ENCODE data around the gene HTR4. TPM values are rescaled to one million over a fixed set of nuclear protein-coding genes. Genes with fewer than 3 reads are reported as not detected.
A peak's percentile ranks its signal among the peaks of the same experiment; 100 is the strongest.

Gene HTR4
- total RNA-seq, 1 experiment from 2014 or later = 0.15 TPM

- DNase-seq (ENCODE audit: low spot score) = no peak
Observed at GRCh38 chr5:148663509-148663908, 9.2 kb upstream of the HTR4 start.

DNA sequence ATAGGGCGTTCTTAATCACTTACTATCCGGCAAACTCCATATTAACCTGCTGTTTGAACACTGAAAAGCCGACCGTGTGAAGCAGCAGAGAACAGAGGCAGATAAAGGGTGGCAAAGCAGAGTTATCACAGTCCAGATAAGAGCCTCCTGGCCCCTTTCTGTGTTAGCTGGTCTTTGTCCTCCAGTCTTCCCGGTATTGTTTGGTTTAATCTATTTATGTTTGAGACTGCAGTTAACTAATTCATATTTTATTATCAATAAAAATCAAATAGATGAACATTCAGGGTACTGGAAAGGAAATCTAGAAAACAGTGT is 6.0 kb upstream of the HTR4 start:
- no peak for DNase-seq (ENCODE audit: low spot score)

DNA sequence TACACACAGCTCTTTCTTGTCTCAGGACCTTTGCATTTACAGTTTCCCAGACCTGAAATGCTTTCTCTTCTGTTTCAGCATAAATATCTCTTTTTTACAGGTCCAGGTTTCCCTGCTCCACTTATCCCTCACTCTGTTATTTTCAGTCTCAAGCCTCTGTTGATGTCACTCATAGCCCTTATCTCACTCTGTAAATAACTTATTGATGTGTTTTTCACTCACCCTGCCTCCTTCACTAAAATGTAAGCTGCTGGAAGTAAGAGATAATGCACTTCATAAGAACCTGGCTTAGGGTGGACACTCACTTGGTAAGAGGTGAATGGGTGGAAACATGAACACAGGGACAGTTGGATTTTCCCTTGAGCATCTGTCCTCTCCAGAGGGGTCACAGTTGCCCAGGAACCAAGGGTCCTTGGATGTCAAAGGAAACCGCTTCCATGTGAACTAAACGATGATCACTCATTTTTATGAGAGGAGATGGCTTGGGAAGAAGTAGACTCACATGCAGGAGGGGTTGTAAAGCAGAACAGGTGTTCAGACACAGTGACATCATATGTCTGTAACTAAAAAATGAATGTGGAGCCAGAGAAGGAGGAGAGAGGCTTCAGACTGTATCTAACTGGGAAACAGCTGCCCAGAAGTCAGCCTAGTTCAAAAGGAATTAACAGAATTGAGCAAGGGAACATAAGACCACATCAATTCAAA is 5.5 kb upstream of the HTR4 start:
- DNase-seq (ENCODE audit: low spot score) = no peak

DNA sequence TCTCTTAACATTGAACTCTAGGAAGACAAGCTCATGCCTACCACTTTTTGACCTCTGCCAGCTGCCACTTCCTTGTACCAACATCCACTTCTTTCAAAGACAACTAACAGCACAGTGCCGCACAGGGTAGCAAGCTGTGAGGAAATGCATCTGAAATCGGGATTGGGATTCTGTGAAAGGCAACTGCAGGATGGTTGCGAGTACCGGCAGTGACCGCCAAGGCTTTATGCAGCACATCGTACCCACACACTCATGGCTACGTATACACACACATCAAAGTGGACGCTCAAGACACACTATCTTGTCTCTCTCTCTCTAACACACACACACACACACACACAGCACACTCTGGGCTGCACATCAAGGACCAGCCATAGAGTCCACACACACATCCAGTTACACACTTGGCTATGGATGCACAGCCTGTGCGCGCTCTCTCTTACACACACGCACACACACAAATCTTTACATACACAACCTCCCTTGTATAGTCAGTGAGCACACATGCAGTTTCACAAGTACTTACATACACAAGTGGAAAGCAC is 964 bp downstream of the HTR4 start:
- DNase-seq (ENCODE audit: low spot score) = no peak

- no peak for DNase-seq (ENCODE audit: low spot score)
Observed at GRCh38 chr5:148651528-148651927, 2.8 kb downstream of the HTR4 start.

DNA sequence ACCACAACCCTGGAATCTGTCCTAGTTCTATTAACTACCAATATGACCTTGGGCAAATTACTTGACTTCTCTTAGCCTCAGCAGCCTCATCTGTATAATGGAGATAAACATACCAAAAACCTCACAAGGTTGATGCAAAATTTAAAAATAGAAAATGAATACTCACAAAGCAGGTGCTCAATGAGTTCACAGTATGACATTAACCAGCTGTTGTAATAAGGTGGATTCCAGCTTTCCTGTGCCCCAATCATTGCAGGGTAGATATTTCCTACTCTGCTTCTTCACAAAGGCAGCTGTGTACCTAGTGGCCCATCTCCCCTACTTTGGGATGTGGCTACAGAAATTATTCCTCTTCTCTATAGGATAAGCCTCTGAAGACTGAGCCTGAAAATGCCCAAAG is 8.8 kb downstream of the HTR4 start:
- DNase-seq (ENCODE audit: low spot score) = no peak

GRCh38 chr5:148641735-148642134 is 12.6 kb downstream of the HTR4 start:
- peak; percentile 5 for DNase-seq (ENCODE audit: low spot score)

GRCh38 chr5:148640471-148640870 is 13.9 kb downstream of the HTR4 start:
- DNase-seq (ENCODE audit: low spot score) = no peak

GRCh38 chr5:148639081-148639480 is 15.2 kb downstream of the HTR4 start:
- no peak for DNase-seq (ENCODE audit: low spot score)

GRCh38 chr5:148636353-148636752 is 18.0 kb downstream of the HTR4 start:
- no peak for DNase-seq (ENCODE audit: low spot score)

DNA sequence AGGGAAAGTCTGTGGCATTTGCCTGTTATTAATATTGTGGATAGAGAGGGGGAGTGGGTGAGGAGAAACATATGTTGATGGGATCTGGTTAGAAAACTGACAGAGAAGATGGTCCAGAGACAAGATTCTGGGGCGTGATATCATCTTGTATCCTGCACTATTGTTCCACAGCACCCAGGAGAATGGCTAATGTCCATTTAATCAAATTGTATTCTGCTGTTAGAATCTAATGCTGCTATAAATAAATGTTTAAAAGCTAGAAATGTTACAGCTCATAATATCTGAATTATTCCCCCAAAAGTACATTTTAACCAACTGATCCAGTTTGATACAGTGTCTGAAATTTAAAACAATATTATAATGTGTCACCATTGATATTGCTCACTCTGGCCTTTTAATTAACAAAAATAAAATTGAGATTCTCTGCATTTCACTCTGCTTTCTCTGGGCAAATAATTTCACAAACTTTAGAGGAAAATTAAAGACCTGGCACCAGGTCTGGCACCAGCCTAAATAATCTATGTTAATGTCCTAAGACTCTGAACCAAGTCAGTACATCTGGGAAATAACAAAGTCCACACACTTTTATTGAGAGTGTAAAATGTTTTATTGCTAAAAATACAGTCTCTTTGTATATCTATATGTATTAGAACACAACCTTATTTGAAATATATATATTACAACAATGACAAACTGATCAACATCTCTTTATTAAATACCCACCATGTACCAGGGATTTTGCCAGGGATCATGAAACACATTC is 18.8 kb downstream of the HTR4 start:
- no peak for DNase-seq (ENCODE audit: low spot score)

DNA sequence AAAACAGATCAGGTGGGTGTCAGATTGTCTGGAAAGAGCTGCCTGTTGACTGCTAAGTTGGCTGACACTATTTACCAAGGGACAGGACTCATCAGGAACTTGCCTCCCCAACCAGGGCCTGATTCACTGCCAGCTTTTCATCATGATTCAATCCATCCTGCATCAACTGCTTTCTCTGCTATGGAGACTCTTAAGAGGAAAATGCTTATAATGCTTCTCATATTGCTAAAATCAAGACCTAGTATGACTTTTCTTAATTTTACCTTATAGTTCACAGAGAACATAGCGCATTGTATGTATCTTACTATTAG is 21.3 kb downstream of the HTR4 start:
- no peak for DNase-seq (ENCODE audit: low spot score)

DNA sequence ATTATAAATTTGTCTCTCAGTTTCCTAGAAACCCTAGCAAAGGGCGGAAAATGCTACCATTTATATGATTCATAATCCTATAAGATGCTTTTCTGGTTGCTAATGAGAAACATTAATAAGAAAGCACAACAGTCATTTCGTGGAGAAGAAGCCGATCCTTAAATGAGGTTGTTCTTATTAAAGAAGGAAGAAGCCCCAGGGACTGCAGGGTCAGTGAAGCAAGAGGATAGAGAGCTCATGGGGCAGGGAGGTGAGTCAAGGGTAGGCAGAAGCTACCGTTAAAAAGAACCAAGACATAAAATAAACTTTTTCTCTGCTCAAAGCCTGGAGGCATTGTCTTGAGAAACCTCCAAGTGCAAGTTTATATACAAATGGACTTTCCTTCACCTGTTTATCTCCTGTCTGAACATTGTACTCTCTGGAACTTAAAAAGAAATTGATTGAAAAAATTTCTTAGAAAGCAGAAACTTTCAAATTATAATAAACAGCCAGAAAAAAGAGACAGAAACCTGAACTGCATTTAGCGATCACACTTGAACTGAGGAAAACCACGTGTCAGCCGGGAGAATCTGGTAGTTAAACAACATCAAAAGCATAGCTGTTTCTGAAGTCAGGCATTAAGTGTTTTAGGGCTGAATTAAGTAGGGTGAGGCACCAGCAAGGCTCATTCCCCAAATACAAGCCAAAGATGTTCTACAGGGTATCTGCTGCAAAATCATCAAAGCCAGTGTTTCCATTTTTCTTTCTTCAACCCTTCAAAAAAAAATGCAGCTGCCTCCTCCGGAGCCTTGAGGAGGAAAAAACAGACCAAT is 21.9 kb downstream of the HTR4 start:
- DNase-seq (ENCODE audit: low spot score) = no peak

- no peak for DNase-seq (ENCODE audit: low spot score)
Observed at GRCh38 chr5:148626986-148627385, 27.3 kb downstream of the HTR4 start.

DNA sequence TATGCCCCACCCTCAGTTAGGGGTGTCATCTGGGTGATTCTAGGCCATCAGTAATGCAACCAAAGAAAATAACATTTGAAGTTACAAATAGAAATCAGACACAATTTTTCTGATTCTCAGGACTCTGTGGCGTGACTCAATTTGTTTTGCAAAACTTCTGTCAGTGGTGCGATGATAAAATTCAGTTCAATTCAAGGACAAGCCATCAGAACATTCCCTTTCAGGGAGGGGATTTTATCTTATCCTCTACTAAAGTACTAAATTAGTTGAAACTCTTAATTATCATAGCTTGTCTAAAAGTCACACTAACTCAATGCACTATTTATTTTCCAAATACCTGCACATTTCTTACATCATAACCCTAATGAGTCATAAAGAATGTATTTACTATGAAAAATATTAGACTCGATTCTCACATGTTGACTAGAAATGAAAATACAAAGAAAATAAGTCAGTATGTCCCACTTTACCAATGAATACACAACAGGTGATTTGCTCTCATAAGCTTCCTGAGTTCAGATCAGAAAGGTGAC is 28.2 kb downstream of the HTR4 start:
- no peak for DNase-seq (ENCODE audit: low spot score)

GRCh38 chr5:148625250-148625649 is 29.1 kb downstream of the HTR4 start:
- no peak for DNase-seq (ENCODE audit: low spot score)

GRCh38 chr5:148623741-148624140 is 30.6 kb downstream of the HTR4 start:
- DNase-seq (ENCODE audit: low spot score) = no peak

DNA sequence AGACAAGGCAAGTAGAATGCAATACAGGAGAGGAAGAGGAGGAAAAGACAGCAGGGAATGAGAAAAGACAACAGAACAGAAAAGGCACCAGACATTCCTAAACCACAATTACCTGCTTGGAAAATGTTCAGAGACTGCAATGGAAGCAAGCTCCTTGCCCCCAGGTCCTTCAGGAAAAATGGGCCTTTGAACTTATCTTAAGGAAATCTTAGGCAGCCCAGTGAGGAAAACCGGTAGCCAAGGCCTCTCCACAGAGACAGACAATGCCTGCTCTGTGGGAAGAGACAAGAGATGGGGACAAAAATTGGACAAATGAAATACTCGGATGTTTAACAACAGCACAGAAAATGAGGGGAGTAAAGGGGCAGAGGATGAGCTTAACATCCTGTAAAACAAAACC is 31.2 kb downstream of the HTR4 start:
- DNase-seq (ENCODE audit: low spot score) = no peak

DNA sequence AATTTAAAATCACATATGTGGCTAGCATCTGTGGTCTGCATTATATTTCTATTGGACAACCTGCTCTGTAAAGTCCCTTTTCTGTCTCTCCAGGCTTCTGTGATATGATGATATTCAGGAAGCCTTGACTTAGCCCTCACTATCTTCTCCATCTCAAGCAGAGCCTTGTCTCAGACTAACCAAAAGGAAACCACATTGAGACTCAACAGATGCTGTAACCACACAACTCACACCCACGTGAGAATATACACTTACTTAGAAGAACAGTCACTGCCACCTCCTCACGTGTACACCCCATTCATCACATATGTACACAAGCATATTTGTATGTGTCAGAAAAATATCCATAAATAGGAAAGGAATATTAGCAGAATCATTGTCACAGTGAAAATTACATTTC is 33.6 kb downstream of the HTR4 start:
- DNase-seq (ENCODE audit: low spot score) = no peak

DNA sequence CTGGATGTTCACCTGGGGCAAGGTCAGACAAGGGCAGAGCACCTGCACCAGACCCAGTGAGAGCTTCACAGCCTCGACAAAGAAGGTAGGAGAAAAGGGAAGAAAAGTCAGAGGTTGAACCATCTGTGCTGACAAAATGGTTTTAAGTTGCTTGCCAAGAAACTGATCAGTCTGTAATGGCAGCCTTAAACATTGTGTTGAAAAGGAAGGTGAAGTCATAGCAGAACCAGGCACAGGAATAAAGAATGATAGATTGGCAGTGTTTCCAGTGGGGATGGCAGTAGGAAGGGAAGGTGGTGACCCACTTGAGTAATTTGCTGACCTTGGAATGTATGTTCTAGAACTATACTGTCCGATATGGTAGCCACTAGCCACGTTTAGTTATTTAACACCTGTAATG is 34.2 kb downstream of the HTR4 start:
- no peak for DNase-seq (ENCODE audit: low spot score)

- no peak for DNase-seq (ENCODE audit: low spot score)
Observed at GRCh38 chr5:148619484-148619883, 34.8 kb downstream of the HTR4 start.

- DNase-seq (ENCODE audit: low spot score) = no peak
Observed at GRCh38 chr5:148615644-148616275, 38.6 kb downstream of the HTR4 start.

Data from HT-29 (cell line).